Upper lobe of left lung (tissue), 6 donors: ENCODE results near the gene NDUFB1. TPM values are rescaled to one million over a fixed set of nuclear protein-coding genes. Genes with fewer than 3 reads are reported as not detected.
A peak's percentile ranks its signal among the peaks of the same experiment; 100 is the strongest.

Source experiments
- ATAC-seq, 2 donors: fragments of 200-7000 bp; cut with Tn5 transposase; one replicate each; pipeline ENCODE4 v1.9.1; 2022; ENCODE audit warnings: mild to moderate bottlenecking in 2 of 2, moderate library complexity in 2 of 2; ENCODE audit not compliant: low FRiP score in 2 of 2
- DNase-seq, 2 donors: peaks; one replicate each; pipeline ENCODE4 v3.0.0-alpha.2; 2019 to 2020
- H3K27ac ChIP-seq, 4 donors: fragments of 200-600 bp; sonication (generic); one replicate each; pipeline ENCODE4 v1.5.1; 2016 to 2019
- H3K27me3 ChIP-seq, 4 donors: fragments of 200-600 bp; sonication (generic); one replicate each; pipeline ENCODE4 v1.5.1; 2017 to 2019
- H3K36me3 ChIP-seq, 4 donors: fragments of 200-600 bp; sonication (generic); one replicate each; pipeline ENCODE4 v1.5.1; 2016 to 2019
- H3K4me1 ChIP-seq, 4 donors: fragments of 200-600 bp; sonication (generic); one replicate each; pipeline ENCODE4 v1.5.1; 2018 to 2019
- H3K4me3 ChIP-seq, 4 donors: fragments of 200-600 bp; sonication (generic); one replicate each; pipeline ENCODE4 v1.5.1; 2017 to 2019; ENCODE audit warnings: mild to moderate bottlenecking in 2 of 4, moderate library complexity in 1 of 4
- H3K9me3 ChIP-seq, 4 donors: fragments of 200-600 bp; sonication (generic); one replicate each; pipeline ENCODE4 v1.5.1; 2018 to 2019
- CTCF ChIP-seq, 6 experiments: fragments of 450-650 bp in 4 of 6; fragments of 200-600 bp in 2 of 6; sonication (generic) in 2 of 6; IDR thresholded peaks; one replicate each; pipeline ENCODE4 v1.5.1; 2016 to 2019; ENCODE audit warnings: antibody characterized with exemption in 6 of 6
- EP300 ChIP-seq, 4 donors: sonication (generic); formaldehyde crosslinking; IDR thresholded peaks; one replicate each; pipeline ENCODE4 v1.5.1; 2017; ENCODE audit warnings: antibody characterized with exemption in 4 of 4, control low read depth in 2 of 4
- POLR2A ChIP-seq, 4 donors: fragments of 450-650 bp; IDR thresholded peaks; one replicate each; pipeline ENCODE4 v1.5.1; 2016 to 2017; ENCODE audit warnings: antibody characterized with exemption in 4 of 4, mild to moderate bottlenecking in 2 of 4
- POLR2AphosphoS5 ChIP-seq, 2 donors: sonication (generic); formaldehyde crosslinking; IDR thresholded peaks; one replicate each; pipeline ENCODE4 v1.5.1; 2017; ENCODE audit warnings: antibody characterized with exemption in 2 of 2
- WGBS, 2 donors: methylation state at CpG; one replicate each; pipeline ENCODE4 v1.1.5; 2017 to 2018; 5-methylcytosine and 5-hydroxymethylcytosine counted together
- total RNA-seq, 6 donors: library from RNA; depleted of rRNA in 4 of 6; stranded (reverse); fragments of >200 nt in 4 of 6; gene quantifications; one replicate each; pipeline versions ENCODE4 v1.1.0 to v1.2.1, GENCODE V29; 2016 to 2021
- donor health status: DM: no; HTN: no; CAD: no; lungs with moderate emphysema.
- donor health status: DM: no; HTN: yes; CAD: no; lungs with severe emphysema.

NDUFB1 gene
- total RNA-seq, 6 donors from 2014 or later, result 101 to 234 (median 168) TPM

DNA sequence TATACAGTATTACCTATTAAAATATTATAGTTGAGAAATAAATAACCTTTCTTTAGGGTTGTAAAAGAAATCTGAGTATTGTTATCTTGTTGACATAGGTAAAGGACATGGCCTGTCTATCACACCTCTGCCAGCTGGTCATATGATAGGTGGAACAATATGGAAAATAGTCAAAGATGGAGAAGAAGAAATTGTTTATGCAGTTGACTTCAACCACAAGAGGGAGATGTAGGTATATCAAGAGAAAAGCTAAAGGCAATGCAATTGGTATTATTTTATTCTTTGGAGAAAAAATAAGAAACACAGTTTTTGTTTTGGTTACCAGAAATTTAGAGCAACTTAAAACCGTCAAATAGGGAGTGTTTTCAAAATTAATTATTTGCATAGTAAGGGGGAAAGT, 13.8 kb upstream of the NDUFB1 start:
- Histone ChIP-seq H3K9me3 (no peaks in the 10 kb centered on the region), H3K27ac (no peak overlapping the region), H3K27me3 (no peaks in the 10 kb centered on the region), H3K4me3 (no peak overlapping the region), H3K36me3 (peaks cover 16 to 94% (median 42%) of the 10 kb centered on the region in 4 donors), H3K4me1 (peaks cover 0 to 10% (median 6%) of the 10 kb centered on the region in 4 donors)
- TF ChIP-seq CTCF (IDR thresholded peaks at IDR 0.05), result peak in 4 of 6 experiments; percentile 22 to 38 (median 32)
- no peak for TF ChIP-seq EP300 (IDR thresholded peaks at IDR 0.05)
- TF ChIP-seq POLR2AphosphoS5 (IDR thresholded peaks at IDR 0.05), result no peak
- no peak for TF ChIP-seq POLR2A (IDR thresholded peaks at IDR 0.05)
- WGBS, 2 donors, result 50 to 68% methylated on average over 1 of the region's 1 CpG
- DNase-seq (no peak), ATAC-seq (no peak)

DNA sequence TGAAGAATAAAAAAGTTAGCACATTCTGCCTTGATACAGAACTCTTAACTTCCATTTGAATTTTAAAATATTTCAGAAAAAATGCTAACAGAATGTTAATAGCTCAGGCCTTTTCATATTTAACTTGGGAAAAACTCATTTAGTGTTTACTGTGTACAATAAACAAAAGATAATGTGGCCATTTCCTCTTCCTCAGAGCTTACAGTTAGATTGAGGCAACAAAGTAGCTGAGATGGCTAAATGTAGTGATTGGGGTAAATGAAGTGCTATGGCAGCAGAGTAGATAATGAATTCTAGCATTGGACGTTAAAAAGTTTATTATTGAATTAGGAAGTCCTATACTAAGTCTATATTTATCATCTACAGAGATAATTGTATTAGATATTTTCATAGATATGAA, 12.9 kb upstream of the NDUFB1 start:
- Histone ChIP-seq H3K27ac (peak overlapping the region in 1 of 4 donors; percentile 55), H3K4me1 (peaks cover 0 to 10% (median 6%) of the 10 kb centered on the region in 4 donors), H3K36me3 (peaks cover 16 to 93% (median 41%) of the 10 kb centered on the region in 4 donors), H3K4me3 (no peak overlapping the region), H3K9me3 (no peaks in the 10 kb centered on the region), H3K27me3 (no peaks in the 10 kb centered on the region)
- ATAC-seq (no peak), DNase-seq (no peak)
- WGBS, 2 donors, result 47% methylated on average over 1 of the region's 1 CpG
- TF ChIP-seq EP300 (IDR thresholded peaks at IDR 0.05) (no peak), POLR2AphosphoS5 (IDR thresholded peaks at IDR 0.05) (no peak), CTCF (IDR thresholded peaks at IDR 0.05) (no peak), POLR2A (IDR thresholded peaks at IDR 0.05) (no peak)

DNA sequence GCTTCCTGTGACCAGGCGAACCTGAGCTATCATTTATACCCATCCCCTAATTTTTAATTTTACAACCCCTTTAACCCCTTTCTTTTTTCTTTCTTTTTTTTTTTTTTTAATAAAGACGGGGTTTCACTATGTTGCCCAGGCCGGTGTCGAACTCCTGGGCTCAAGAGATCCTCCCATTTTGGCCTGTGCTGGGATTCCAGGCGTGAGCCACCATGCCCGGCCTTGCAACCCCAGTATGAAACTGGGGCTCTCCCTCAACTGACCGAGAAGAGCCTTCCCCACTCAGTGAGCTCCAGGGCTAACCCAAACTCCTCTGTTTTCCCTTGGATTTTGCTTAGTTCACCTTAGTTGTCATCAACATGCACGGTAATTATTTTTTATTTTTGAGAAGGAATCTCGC, 1.3 kb upstream of the NDUFB1 start:
- no peaks in the 10 kb centered on the region for H3K27me3 ChIP-seq
- H3K4me3 ChIP-seq, result peak overlapping the region; percentile 77 to 97 (median 90)
- peaks cover 0 to 29% (median 5%) of the 10 kb centered on the region in 4 donors for H3K36me3 ChIP-seq
- TF ChIP-seq CTCF (IDR thresholded peaks at IDR 0.05) (no peak), POLR2AphosphoS5 (IDR thresholded peaks at IDR 0.05) (no peak), POLR2A (IDR thresholded peaks at IDR 0.05) (no peak), EP300 (IDR thresholded peaks at IDR 0.05) (no peak)
- peaks cover 23 to 39% (median 28%) of the 10 kb centered on the region in 4 donors for H3K4me1 ChIP-seq
- H3K9me3 ChIP-seq, result no peaks in the 10 kb centered on the region
- DNase-seq, result no peak
- WGBS, 2 donors, result 38 to 50% methylated on average over 9 of the region's 9 CpGs
- H3K27ac ChIP-seq, result peak overlapping the region; percentile 95 to 99 (median 96)
- ATAC-seq, result no peak

- H3K9me3 ChIP-seq, result no peaks in the 10 kb centered on the region
- peaks cover 23 to 38% (median 28%) of the 10 kb centered on the region in 4 donors for H3K4me1 ChIP-seq
- DNase-seq, result no peak
- H3K4me3 ChIP-seq, result peak overlapping the region; percentile 77 to 97 (median 90)
- WGBS, 2 donors, result 0% methylated on average over 21 to 22 of the region's 22 CpGs
- TF ChIP-seq POLR2A (IDR thresholded peaks at IDR 0.05) (no peak), CTCF (IDR thresholded peaks at IDR 0.05) (no peak), POLR2AphosphoS5 (IDR thresholded peaks at IDR 0.05) (no peak), EP300 (IDR thresholded peaks at IDR 0.05) (no peak)
- H3K36me3 ChIP-seq, result peaks cover 0 to 29% (median 5%) of the 10 kb centered on the region in 4 donors
- H3K27me3 ChIP-seq, result no peaks in the 10 kb centered on the region
- ATAC-seq, result peak; percentile 7 to 59
- H3K27ac ChIP-seq, result peak overlapping the region; percentile 95 to 99 (median 96)
Observed at GRCh38 chr14:92122351-92122677, 808 bp upstream of the NDUFB1 start.

DNA sequence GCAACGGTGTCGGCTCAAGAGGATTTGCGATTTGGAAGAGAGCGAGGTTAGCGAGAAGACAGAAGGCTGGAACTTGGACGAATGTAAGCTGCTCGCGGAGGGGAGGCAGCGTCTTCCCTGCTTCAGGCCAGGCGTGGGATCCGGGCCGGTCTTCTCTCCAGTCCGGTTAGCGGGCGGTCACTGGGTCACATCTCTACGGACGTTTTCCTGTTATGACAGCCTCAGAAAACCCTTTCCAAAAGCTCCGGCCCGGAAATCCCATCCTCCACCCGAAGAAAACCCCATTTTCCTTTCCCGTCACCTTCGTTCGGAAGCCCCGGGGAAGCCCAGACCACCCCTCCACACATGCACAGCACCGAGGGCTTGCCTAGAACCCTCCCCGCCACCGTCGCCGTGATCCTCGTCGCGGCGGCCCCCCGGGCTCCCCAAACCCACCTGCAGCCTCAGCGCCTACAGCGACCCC, 268 bp downstream of the NDUFB1 start:
- H3K4me3 ChIP-seq, result peak overlapping the region; percentile 77 to 97 (median 90)
- peaks cover 23 to 38% (median 28%) of the 10 kb centered on the region in 4 donors for H3K4me1 ChIP-seq
- H3K27ac ChIP-seq, result peak overlapping the region; percentile 95 to 99 (median 96)
- H3K9me3 ChIP-seq, result no peaks in the 10 kb centered on the region
- TF ChIP-seq EP300 (IDR thresholded peaks at IDR 0.05) (no peak), CTCF (IDR thresholded peaks at IDR 0.05) (no peak), POLR2AphosphoS5 (IDR thresholded peaks at IDR 0.05) (no peak), POLR2A (IDR thresholded peaks at IDR 0.05) (no peak)
- WGBS, 2 donors, result 1% methylated on average over 36 of the region's 36 CpGs
- DNase-seq, result peak in 1 of 2 donors; percentile 58
- ATAC-seq, result peak; percentile 49 to 59
- peaks cover 0 to 20% (median 5%) of the 10 kb centered on the region in 4 donors for H3K36me3 ChIP-seq
- no peaks in the 10 kb centered on the region for H3K27me3 ChIP-seq
